GM19455 (cell line): ENCODE measurements around the gene SH3BGRL3.
"Not testable (repeated sequence)": the region's sequence is repeated elsewhere in the genome, so short reads cannot be mapped to it uniquely, and the experiment has no call there.

Experiments
- ATAC-seq: cut with Tn5 transposase; IDR thresholded peaks from one replicate; pipeline ENCODE4 v1.9.1; 2021; ENCODE audit not compliant: unreplicated experiment

Gene SH3BGRL3

DNA sequence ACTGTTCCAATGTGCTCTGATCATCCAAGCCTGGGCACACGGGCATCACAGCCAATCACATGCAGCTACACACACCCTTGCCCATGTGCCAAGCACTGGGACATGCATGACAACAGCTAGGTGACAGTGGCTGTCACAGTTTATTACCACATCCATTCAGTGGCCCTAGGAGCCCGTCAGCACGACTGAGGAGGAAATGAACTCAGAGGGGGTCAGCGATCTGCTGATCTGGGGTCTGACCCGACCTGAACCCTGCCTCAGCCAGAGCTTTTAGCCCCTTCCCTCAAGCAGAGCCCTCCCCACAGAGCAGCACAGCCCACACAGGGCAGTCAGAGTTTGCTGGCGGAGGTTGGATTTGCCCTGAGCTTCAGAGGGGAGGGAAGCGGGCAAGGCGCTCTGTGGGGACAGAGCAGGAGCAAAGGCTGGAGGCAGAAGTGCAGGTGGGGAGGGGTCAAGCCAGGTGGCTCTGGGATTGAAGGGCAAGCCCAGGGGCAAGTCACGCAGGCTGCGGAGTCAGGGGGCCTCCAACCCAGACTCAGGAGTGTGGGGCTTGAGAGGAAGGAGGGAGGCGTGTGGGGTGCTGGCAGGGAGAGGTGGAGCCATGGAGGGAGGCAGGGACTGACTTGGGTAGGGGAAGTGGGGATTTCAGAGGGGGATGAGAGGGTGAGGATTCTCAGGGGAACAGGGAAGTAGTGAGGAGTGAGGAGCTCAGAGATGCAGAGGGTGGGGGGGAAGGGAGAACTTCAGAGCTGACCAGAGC, 10.4 kb downstream of the SH3BGRL3 start:
- no peak for ATAC-seq

DNA sequence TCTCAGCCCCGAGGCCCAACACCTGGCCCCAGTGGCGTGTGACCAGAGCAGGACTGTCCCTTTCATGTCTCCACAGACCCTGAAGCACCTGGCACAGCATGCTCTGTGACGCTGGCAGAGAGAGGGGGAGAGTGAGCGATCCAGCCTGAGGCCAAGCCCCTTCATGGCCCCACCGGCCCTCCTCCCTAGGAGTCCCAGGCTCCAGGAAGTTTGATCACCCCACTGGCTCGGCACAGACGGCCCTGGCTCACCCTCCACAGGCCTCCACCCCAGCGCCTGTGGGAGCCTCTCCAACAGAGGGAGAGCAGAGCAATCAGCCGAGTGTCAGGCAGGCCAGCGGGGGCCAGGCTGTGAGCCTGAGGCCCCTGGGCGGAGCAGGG, 11.0 kb downstream of the SH3BGRL3 start:
- ATAC-seq = no peak

DNA sequence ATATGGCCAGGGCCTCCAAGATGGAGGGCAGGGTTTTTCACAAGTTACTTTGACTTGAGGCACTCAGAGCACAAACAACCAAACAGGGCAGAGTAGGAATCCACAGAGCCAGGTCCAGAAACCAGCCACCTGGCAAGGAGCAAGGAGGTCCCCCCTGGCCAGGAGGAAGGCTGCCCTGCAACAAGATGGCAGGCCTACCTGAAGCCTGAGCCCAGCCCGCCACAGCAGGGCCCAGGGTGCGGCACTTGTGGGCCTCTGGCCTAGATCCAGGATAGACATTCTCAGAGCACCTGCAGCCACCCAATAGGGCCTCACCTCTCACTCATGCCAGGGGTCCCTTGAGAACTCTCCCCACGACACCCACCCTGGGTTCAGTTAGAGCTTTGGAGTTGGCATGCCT, 11.5 kb downstream of the SH3BGRL3 start:
- ATAC-seq = no peak

DNA sequence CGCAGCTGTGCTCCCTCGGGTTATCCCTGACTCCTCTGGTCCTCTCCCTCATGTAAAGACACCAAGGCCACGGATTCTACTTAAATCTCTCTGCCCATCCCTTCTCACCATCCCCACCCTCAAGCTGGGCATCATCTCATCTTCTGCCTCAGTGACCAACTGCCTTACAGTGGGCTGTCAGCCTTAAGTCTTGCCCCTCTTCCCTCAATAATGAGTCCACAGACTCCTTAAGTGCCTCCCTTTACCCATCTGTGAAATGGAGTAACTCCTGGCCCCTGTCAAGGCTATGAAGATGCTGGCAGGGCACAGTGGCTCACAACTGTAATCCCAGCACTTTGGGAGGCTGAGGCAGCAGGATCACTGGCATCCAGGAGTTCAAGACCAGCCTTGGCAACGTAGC, 12.1 kb downstream of the SH3BGRL3 start:
- no peak for ATAC-seq

DNA sequence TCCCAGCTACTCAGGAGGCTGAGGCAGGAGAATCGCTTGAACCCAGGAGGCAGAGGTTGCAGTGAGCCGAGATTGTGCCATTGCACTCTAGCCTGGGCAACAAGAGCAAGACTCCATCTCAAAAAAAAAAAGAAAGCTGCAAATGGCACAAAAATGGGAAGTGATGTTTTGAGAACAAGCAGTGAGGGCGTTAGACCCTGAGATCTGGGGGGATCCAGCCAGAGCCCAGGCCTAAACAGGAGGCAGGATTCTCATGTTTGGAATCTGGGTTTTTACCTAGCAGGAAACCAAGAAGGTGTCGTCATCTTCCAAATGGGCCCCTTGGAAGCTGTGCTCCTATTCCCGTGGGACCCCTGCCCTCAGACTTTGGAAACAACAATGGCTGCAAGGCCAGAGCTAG, 12.8 kb downstream of the SH3BGRL3 start:
- ATAC-seq = not testable (repeated sequence)

DNA sequence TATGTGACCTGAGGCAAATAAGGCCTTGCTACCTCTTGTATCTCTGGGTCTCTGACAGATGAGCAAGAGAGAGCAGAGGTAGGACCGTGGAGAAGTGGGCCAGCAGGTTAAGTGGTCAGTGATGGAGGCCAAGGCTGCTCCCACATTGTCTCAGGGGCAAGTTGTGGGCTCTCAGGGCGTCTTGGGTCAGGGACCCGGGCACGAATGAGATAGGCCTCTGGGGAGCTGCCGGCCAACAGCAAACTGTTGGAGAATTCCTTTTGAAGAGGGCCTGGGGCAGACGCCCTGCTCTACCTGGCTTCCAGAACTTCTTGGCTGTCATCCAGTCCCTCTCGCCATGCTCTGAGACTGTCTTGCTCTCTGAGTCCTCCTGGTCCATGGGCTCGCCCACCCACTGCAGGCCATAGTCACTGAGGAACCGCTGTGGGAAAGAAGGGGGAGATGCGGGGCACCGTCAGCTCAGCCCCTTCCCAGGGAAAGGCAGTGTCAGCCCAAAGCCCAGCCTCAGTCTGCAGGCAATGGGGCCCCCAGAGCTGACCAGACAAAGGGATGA, 14.1 kb downstream of the SH3BGRL3 start:
- no peak for ATAC-seq

DNA sequence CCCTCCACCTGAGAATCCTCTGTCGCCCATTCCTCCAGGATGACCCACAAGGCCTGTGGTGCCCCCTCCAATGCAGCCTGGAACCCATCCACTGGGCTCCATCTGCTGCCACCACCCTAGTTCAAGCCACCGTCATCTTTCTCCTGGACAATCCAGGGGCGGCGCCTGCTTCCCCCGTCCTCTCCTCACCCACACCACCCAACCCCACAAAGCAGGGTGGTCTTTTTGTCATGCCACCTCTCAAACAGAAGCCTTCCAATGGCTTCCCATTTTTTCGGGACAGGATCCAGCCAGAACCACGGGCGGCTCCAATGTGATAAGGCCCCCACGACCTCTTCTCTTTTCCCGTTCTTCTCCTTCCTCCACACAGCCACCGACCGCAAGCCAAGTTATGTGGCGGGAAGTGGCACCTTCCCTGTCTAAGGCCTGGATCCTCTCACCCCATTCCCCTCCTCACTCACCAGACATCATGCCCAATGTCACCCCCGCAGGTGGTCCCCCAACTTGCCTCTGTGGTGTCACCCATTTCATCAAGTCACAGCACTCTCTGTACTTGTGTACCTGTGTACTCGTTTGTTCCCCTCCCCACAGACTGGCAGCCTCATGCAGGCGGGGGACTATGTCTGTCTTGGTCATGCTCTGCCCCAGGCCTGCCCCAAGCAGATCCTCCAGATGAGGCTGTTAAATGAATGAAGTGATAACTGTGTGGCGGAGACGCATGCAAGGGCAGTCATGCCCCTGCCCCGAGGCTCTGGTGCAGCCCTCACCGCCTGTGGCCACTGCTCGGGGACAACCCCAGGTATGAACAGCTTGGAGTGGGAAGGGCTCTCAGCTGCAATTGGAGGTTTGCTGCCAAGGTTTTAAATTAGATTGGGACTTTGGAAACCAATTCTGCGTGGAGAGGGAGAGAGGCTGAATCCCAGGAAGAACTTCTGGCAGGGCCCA, 15.6 kb downstream of the SH3BGRL3 start:
- ATAC-seq = no peak

DNA sequence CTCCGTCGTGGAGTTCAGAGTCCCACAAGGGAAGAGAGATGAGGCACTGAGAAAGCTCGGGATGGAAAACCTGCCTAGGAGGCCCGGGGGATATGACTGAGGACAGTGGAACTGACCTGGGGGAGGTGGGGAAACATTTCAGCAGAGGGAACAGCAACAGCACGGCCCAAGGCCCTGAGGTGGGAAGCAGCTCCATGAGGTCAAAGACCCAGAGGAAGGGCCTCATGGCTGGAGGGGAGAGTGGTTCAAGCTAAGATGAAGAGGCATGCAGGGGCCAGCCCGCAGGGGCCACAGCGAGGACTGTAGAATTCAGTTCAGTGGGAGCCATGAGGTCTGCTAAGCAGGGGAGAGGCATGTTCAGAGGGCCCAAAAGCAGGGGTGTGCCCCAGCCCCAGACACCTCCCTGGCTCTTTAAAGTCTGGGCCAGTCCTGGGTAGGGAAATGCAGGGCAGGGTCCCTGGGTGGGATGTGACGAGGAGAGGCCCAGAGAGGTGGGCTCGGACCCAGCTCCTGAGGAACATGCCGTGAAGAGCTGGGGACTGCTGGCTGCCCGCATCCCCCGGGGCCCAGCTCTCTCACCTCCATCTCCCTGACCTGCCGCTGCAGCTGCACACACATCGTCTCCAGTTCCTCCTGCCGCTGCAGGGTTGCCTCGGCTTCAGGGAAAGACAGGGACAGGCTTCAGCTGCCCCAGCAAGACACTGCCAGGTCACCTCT, 16.6 kb downstream of the SH3BGRL3 start:
- ATAC-seq = no peak

DNA sequence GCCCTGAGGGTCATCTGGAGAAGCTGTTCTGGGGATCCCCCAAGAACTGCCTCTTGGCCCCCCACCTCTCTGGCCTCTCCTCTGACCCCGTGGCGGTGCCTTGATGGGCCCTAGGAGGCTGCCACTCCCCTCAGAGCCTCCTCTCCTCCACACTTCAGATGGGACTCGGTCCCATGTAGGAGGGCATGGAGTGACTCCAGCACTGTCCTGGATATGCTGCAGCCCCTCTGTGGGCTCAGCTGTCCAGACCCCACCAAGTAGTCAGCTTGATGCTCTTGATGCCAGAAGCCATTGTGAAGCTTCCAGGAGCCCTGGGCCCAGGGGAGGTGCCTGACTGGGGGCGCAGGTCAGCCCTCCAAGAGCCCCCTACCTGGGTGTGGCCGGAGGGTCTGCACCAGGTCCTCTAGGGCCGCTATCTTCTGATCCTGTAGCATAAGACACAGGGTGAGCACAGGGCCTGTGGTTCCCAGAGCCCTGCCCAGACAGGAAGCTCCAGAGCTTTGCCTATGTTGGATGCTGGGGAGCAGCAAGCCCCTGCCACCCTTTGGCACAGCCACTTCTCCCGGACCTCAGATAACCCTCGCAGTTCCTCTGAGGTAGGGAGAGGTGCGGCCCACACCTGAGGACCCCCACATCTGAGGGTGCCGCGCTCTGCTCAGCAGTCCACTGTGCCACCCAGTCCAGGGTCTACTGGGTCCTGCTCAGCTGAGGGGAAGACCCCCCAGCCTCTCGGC, 17.3 kb downstream of the SH3BGRL3 start:
- ATAC-seq = no peak

DNA sequence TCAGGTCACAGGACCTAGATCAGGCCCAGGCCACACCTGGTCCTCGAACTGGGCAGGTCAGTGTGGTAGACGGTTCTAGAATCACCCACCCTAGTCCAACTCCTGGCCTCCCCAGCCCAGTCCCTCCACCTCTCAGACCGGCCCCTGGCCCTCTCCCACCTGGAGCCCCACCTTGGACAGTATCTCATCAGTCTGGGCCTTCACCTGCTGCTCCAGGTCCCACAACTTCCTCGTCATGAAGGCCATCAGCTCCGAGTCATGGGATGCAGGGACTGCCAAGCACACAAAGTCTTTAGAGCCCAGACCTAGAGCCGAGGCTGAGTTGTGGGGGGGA, 17.9 kb downstream of the SH3BGRL3 start:
- no peak for ATAC-seq

DNA sequence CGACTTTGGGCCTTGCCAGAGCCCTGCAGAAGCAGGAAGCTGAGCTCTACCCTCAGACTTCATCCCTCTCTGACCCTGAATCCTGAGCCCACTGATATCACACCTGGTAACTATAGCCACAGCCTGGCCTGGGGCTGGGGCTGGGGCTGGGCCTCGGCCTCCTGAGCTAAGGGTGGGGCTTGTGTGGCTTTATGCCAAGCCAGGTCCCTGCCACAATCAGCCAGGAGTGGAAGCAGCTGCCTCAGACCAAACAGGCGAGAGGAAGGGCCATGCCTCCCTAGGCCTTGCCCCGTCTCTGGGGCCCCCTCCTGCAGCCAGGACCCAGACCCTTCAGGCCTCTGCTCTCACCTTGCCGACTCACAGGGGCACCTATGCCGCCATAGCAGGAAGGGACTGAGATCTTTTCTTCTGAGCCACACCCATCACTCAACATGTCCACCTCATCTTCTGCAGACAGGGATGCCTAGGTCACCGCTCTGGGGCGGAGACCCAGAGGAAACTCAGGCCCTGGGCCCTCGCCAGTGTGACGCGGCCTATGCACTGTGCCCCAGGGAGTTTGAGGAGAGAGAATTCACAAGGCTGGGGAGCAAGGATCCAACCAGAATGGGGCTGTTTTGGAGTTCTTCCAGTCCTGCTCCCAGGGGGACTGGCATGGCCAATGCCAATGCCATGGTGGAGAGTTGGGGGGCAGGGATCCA, 20.8 kb downstream of the SH3BGRL3 start:
- ATAC-seq = no peak

DNA sequence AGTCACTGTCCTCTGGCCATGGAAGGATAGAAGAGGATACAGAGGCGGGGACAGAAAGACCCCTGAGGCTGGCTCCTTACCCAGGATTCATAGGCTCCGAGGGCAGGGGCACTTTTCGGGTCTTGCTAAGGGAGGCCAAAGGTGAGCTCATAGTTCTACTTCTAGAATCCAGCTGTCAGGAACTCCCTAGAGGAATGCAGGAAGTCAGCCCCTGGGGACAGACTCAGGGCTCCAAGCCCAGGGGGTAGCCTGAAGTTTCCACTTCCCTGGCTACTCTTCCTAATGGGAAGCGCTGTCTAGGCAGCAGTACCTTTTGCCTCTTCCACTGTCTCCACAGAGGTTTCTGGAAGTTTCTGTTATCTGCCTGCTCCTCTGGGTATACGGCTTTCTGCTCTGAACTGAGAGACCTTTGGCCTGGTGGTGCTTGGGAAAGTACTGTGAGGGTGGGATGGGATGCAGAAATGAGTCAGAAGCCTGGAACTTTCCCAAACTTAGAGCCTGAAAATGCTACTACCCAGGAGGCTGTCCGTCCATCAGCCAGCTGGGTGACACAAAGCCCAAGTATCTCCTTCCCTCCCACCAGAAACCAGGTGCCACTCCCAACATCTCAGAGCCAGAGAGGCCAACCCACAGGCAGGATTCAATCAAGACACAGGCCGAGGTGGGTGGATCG, 23.0 kb downstream of the SH3BGRL3 start:
- ATAC-seq = no peak

DNA sequence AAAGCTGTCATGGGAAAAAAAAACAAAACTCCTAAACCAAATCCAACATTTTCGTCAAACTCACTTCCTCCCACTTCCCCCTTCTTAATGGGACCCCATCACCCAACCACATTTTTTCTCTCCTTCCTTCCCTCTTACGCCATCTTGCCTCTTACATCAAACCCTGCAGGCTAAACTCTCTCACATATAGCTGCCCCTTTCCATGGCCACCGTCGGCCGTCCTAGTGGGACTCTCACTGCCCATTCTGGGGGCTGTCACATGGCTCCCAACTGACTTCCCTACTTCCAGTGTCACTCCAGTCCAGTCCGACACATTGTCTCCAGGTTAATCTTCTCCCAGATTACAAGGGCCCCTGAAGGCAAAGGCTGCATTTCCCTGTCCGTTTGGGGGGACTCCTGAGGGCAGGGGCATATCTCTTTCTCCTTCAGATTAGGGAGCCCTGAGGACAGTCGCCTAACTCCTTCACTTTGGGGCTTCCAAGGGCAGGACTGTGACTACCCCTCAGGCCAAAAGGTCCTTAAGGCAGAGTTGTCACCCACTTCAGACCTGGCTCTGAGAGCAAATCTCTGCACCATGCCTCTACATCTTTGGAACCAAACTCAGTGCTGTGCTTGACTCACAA, 25.9 kb downstream of the SH3BGRL3 start:
- ATAC-seq = no peak

DNA sequence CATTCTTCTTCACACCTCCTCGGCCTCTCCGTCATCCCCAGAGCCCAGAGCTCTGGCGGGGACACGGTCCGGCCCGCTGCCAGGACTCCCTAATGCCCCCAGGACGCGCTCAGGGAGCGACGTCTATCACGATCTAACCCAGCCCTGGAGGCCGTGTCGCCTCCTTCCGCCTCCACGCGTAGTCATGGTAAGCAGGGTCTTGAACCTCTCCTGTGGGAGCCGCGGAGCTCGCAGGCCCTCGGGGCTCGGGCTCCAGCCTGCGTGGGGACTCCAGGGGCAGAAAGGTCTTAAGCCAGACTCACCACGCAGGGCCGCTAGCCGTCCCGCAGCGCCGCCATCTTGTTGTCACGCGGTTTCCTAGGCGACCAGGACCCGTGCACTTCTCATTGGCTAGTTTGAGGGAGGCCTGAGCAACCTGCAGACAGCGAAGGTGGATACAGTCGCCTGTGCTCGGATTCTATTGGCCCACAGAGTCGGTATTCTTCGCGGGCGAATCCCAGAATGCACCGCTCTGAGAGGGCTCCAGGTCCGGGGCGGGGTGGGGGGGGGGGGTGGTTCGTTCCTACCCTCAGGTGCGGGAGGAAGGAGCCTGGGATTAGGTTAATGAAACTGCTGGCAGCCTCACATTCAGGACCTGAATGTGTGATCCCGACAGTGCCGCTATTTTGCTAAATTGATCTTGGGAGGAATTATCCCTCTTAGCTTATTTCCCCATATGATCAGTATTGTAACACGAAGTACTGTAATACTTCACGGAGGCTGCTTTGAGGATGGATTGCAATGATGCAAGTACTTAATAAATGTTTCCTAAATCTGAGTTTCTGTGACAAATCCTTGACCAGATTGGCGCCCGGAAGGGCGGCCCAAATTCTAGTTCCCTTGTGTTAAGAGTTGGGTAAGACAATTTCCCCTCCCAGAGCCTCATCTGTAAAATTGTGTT, 26.7 kb downstream of the SH3BGRL3 start, which contains the start of gene UBXN11:
Gene UBXN11 (minus strand): TSS at position 347 of the 940 bp plus-strand sequence. CDS start 3,753 bp downstream, outside the sequence.
- ATAC-seq = peak; percentile 97

DNA sequence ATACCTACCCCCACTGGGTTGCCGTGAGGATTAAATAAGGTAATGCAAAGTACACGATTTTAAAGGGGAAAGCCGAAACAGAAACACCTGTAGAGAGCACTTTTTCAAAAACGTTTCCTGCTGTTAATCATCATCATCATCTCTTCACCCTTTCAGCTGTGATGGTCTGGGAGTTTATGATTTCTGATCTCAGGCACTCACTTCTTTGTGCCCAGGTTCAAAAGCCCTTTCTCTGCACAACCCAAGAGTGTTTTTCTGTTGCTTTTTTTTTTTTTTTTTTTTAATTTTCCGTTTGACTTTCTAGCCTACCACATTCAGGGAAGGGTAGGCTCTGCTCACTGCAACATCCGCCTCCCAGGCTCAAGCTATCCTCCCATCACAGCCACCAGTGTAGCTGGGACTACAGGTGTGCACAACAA, 27.5 kb downstream of the SH3BGRL3 start:
- no peak for ATAC-seq

DNA sequence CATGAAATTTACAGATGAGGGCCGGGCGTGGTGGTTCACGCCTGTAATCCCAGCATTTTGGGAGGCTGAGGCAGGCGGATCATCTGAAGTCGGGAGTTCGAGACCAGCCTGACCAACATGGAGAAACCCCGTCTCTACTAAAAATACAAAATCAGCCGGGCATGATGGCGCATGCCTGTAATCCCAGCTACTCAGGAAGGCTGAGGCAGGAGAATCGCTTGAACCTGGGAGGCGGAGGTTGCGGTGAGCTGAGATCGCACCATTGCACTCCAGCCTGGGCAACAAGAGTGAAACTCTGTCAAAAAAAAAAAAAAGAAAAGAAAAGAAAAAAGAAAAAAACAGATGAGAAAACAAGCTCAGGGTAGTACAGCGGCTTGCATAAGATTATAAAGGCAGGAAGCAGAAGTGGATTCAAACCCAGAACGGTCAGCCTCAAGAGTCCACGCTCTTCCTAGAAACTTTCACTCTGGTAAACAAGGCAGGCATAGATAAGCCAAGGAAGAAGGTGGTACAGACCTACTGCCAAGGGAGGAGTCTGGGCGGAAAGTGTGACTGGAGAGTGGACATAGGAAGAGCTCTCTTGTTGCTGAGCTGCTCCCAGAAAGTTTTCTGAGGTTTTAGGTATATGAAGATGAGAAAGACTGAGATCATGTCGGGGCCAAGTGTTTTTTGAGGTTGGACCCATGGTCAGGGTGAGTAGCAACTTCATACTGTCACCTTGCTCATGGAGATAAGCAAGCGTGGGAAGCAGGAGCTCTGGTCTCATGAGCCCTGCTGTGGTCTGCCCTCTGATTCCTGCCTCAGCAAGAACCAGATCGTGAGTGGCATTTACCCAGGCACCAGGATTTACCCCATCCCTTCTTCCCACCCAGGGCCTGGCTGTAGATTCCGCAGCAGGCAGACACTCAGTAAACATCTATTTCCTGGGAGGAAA, 28.3 kb downstream of the SH3BGRL3 start:
- ATAC-seq = not testable (repeated sequence)

DNA sequence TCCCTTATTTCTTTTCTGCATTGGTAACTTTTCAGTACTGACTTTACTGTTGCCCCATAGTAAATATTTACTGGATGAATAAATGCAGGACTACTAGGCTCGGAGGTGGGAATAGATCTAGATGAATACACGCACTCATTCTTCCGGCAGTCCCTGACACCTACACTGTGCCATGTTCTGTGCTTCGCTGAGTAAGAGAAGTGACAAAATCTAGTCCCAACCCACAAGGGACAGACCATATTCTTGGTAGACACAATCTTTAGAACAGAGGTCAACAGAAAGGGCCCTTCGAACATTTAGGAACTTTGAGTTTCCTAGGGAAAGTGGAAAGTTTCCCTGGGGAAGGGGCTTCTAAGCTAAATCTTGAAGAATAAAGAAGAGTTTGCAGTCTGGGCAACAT, 34.6 kb downstream of the SH3BGRL3 start:
- no peak for ATAC-seq
